HUES64 (cell line): ENCODE data around the gene SLC51A.
"Not testable (repeated sequence)": the region's sequence is repeated elsewhere in the genome, so short reads cannot be mapped to it uniquely, and the experiment has no call there.

ENCODE experiments used
- H3K27ac ChIP-seq: 2 replicates; pipeline ENCODE4 v1.7.0; 2013; ENCODE audit warnings: low read depth, low read length, inconsistent platforms
- H3K27me3 ChIP-seq: 2 replicates; pipeline ENCODE4 v1.6.1; 2013; ENCODE audit warnings: mild to moderate bottlenecking, low read length; ENCODE audit not compliant: insufficient read depth
- H3K36me3 ChIP-seq: 2 replicates; pipeline ENCODE4 v1.6.1; 2013; ENCODE audit warnings: mild to moderate bottlenecking, low read length; ENCODE audit not compliant: insufficient read depth
- H3K4me1 ChIP-seq: 2 replicates; pipeline ENCODE4 v1.6.1; 2013; ENCODE audit warnings: mild to moderate bottlenecking, low read length, moderate library complexity; ENCODE audit not compliant: insufficient read depth
- H3K4me3 ChIP-seq: 2 replicates; pipeline ENCODE4 v1.5.1; 2013; ENCODE audit warnings: mild to moderate bottlenecking, low read length, moderate library complexity
- H3K9ac ChIP-seq: 2 replicates; pipeline ENCODE4 v1.6.1; 2013; ENCODE audit warnings: mild to moderate bottlenecking, low read depth, low read length
- H3K9me3 ChIP-seq: 2 replicates; pipeline ENCODE4 v1.6.1; 2013; ENCODE audit warnings: low read depth, low read length; ENCODE audit not compliant: insufficient read depth
- WGBS: fragments of 150-250, 120-280 bp; methylation state at CpG from one replicate; pipeline ENCODE4 v1.1.7; 2013; ENCODE audit warnings: missing lambda C conversion rate; 5-methylcytosine and 5-hydroxymethylcytosine counted together

SLC51A gene

DNA sequence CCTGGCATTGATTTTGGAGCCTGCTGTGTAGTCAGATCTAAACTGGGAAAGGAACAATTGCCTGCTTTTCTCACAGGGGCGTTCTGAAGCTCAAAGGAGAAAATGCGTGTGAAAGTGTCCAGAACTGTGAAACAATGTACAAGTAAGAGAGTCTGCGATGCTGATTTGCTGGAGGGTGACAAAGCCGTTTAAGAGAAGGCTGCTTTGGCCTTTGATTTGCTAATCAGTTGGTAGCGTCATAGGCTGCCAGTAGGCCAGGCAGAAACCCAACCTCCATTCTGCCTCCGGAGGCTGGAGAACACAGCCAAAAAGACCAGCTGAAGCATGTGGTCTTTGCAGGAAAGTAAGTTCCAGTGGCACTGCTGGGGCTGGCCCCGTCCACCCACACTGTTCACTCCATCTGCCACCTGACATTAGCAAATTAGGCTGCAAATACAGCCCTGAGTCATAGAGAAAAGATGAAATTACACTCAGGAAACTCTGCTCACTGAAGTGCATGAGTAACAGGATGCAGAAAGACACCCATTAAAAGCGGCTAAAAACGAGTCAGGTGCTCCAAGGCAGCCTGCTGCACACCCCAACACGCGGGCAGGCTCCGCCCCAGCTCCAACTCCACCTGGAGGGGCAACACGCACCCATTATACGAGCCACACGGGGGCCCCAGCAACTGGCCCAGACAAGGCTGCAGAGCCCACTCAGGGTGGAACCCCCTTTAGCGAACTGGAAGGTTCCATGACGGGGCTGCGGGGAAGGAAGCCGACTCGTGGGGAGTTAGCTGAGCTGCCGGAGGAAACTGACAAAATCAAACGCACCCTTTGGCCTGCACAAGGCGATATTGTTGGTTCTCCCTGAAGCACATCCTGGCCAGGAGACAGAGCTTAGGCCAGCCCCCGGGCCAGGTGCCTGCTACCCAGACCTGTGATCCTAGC, 36.7 kb upstream of the SLC51A start:
- no peak overlapping the region for H3K4me3 ChIP-seq

DNA sequence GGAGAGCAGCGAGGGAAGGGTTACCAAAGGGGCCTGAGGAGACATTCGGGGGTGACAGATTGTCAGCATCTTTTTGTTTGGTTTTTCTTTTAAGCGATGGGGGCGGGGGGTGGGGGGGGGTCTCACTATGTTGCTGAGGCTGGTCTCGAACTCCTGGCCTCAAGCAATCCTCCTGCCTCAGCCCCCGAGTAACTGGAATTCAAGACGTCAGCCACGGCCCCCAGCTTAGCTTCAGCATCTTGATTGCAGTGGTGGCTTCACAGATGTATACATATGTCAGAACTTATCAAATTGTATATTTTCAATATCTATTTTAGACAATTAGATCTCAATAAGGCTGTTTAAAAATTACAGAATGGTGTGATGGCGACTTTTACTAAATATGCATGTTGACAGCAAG, 36.0 kb upstream of the SLC51A start:
- Histone ChIP-seq H3K27me3 (no peaks in the 10 kb centered on the region), H3K9ac (no peak overlapping the region), H3K4me3 (no peak overlapping the region), H3K36me3 (no peaks in the 10 kb centered on the region), H3K9me3 (no peaks in the 10 kb centered on the region), H3K4me1 (peaks cover 12% of the 10 kb centered on the region), H3K27ac (0 out of 2 replicates have a peak overlapping the region, but pooled peaks have one; percentile 32)
- WGBS, result 94% methylated on average over 9 of the region's 9 CpGs

More for the DNA sequence above, 36.7 kb upstream of the SLC51A start:
- no peaks in the 10 kb centered on the region for H3K36me3 ChIP-seq
- no peaks in the 10 kb centered on the region for H3K9me3 ChIP-seq
- peak overlapping the region; percentile 54; the same call in 1 of the 2 replicates for H3K27ac ChIP-seq
- WGBS, result 49% methylated on average over 24 of the region's 24 CpGs
- H3K27me3 ChIP-seq, result no peaks in the 10 kb centered on the region
- 0 out of 2 replicates have a peak overlapping the region, but pooled peaks have one; percentile 23 for H3K9ac ChIP-seq
- peaks cover 12% of the 10 kb centered on the region for H3K4me1 ChIP-seq

DNA sequence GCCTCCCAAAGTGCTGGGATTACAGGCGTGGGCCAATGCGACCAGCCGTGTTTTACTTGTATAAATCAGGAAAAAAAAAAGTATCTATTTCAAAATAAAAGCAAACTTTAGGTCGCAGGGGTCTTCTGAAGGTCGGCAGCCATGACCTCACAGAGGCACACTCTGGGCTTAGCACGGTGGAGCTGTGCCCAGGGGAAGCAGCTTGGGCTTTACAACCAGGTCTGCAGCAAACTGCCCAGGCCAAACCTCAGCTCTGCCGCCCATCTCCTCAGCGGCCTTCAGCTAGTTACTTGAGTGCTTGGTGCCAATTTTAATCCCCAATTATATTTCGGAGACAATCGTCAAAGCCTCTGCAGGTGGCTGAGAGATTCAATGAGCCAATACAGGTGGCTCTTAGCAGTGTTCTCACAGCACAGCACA, 35.2 kb upstream of the SLC51A start:
- 87% methylated on average over 10 of the region's 10 CpGs for WGBS
- Histone ChIP-seq H3K36me3 (no peaks in the 10 kb centered on the region), H3K4me3 (no peak overlapping the region), H3K9ac (no peak overlapping the region), H3K27ac (no peak overlapping the region; the same call in 1 of the 2 replicates), H3K4me1 (peaks cover 12% of the 10 kb centered on the region), H3K27me3 (no peaks in the 10 kb centered on the region), H3K9me3 (no peaks in the 10 kb centered on the region)

GRCh38 chr3:196184169-196184432, 32.2 kb upstream of the SLC51A start:
- not testable (repeated sequence) for H3K36me3 ChIP-seq, H3K9ac ChIP-seq, H3K9me3 ChIP-seq, H3K27me3 ChIP-seq, H3K4me3 ChIP-seq, H3K27ac ChIP-seq
- H3K4me1 ChIP-seq, result peaks cover 16% of the 10 kb centered on the region
- WGBS, result 100% methylated on average over 4 of the region's 4 CpGs

- Histone ChIP-seq H3K9ac (no peak overlapping the region), H3K4me3 (no peak overlapping the region), H3K4me1 (peaks cover 8% of the 10 kb centered on the region), H3K27me3 (no peaks in the 10 kb centered on the region), H3K27ac (no peak overlapping the region), H3K9me3 (no peaks in the 10 kb centered on the region), H3K36me3 (no peaks in the 10 kb centered on the region)
- WGBS, result 95% methylated on average over 15 of the region's 15 CpGs
Observed at GRCh38 chr3:196184881-196185280, 31.5 kb upstream of the SLC51A start.

GRCh38 chr3:196186651-196187573, 29.4 kb upstream of the SLC51A start:
- Histone ChIP-seq H3K27ac (peak overlapping the region; percentile 4; the same call in 1 of the 2 replicates), H3K4me3 (0 out of 2 replicates have a peak overlapping the region, but pooled peaks have one; percentile 17), H3K9ac (no peak overlapping the region), H3K36me3 (no peaks in the 10 kb centered on the region), H3K27me3 (no peaks in the 10 kb centered on the region), H3K9me3 (no peaks in the 10 kb centered on the region), H3K4me1 (peaks cover 5% of the 10 kb centered on the region)
- 43% methylated on average over 29 of the region's 31 CpGs for WGBS

DNA sequence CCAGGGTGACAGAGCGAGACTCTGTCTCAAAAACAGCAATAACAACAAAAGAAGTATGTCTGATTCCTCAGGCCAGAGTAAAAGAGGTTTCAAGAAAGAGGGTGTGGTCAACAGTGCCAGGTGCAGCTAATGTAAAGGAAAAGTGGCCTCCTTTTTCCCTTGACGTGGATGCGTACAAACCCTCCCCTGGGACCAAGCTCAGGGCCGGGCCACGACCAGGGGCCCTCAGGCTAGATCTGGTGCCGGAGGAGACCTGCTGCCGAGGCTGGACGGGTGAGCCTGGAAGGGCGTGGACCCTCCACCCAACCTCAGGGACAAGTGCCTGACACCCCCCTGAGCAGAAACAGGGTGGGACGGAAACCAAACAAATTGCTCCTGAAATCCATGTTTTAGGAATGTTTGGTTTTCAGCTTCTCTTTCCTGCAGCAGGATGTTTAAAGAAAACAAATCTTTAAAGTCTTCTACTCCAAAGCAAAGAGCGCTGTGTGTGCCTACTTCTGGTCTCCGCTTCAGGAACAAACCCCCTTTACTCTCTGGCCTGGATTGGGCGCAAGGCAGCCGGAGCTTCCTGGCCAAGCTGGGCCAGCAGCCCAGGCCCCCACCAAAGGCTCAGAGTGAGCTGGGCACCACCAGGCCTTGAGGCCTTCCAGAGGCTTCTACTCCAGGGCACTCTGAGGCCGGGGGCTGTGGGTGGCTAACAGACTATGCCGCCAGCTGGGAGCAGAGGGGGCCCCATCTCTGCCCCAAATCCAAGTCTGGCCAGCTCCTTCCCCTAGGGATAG, 26.6 kb upstream of the SLC51A start:
- H3K27ac ChIP-seq, result no peak overlapping the region
- no peak overlapping the region for H3K4me3 ChIP-seq
- peaks cover 9% of the 10 kb centered on the region for H3K4me1 ChIP-seq
- no peaks in the 10 kb centered on the region for H3K27me3 ChIP-seq
- no peaks in the 10 kb centered on the region for H3K9me3 ChIP-seq
- no peaks in the 10 kb centered on the region for H3K36me3 ChIP-seq
- H3K9ac ChIP-seq, result no peak overlapping the region
- 94% methylated on average over 16 of the region's 16 CpGs for WGBS

DNA sequence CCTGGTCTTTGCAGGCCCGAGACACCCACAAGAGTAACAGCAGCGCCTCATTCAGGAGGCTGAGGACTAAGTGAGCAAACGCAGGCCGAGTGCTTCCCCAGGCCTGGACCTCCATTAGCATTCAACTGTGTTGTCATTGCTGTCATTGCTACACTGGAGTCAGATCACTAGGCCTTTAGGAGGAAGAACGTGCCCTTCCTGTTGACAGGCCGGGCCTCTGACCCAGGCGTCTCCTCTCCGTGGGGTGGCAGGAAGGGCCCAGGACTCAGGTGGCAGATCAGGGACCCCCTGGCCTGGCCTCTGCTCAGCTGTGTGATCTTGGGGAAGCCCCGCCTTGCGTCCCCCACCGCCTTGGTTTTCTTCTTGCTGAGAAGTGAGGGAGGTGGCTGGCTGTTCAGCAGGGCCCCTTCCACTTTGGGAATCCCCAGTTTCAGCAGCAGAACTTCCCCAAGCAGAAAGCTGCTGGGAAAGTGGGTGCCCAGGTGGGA, 24.3 kb upstream of the SLC51A start:
- no peak overlapping the region for H3K9ac ChIP-seq
- no peaks in the 10 kb centered on the region for H3K27me3 ChIP-seq
- no peaks in the 10 kb centered on the region for H3K36me3 ChIP-seq
- WGBS, result 82% methylated on average over 11 of the region's 11 CpGs
- H3K27ac ChIP-seq, result no peak overlapping the region
- H3K4me3 ChIP-seq, result no peak overlapping the region
- H3K9me3 ChIP-seq, result no peaks in the 10 kb centered on the region
- peaks cover 5% of the 10 kb centered on the region for H3K4me1 ChIP-seq

DNA sequence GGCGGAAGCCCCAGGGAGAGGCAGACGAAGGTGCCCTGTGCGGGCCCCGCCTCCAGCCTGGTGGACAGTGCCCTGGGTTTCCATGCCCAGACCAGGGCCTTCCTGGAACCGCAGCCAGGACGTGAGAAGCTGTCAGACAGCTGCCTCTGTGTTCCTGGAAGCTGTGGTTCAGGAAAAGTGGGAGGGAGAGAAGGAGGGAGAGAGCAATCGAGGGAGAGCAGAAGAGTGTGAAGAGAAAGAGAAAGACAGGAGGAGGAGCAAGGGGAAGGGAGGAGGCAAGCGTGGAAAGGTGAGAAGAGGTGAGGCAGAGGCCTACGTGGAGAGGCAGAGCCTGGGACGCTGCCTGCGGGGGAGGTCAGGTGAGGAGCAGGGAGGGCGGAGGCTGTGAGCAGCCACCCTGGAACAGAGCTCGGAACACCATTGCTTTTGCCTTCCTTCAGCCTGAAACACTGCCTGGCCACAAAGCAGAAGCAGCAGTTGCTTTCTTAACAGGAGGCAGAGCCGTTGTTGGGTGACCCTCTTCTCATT, 23.7 kb upstream of the SLC51A start:
- WGBS, result 69% methylated on average over 14 of the region's 14 CpGs
- no peaks in the 10 kb centered on the region for H3K36me3 ChIP-seq
- no peak overlapping the region for H3K4me3 ChIP-seq
- H3K27ac ChIP-seq, result no peak overlapping the region
- H3K9ac ChIP-seq, result no peak overlapping the region
- H3K4me1 ChIP-seq, result peaks cover 3% of the 10 kb centered on the region; the same call in 1 of the 2 replicates
- H3K27me3 ChIP-seq, result no peaks in the 10 kb centered on the region
- H3K9me3 ChIP-seq, result no peaks in the 10 kb centered on the region

DNA sequence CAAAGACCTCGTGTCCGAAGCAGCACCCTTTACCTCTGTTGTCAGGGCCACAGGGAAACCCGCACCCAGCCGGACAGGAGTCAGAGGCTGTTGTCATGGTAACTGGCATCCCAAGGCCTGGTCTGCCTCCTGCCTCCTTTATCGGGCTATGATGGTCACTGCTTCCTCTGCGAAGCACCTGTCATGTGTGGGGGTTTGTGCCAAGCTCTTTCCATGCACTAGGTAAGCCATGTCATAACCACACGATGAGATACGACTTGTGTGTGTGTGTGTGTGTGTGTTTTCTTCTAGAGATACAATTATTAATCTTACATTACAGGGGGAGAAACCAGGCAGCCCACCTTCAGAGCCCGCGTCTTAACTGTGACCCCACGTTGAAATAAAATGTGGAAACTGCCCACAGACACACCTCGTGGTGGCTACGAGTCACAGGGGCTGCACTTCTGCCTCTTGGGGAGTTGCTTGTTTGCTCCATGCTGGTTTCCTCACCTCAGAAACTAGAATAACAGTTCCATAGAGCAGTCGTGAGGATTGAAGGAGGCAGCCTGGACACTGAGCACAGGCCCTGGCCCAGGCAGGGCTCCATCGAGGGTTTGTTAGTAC, 23.1 kb upstream of the SLC51A start:
- Histone ChIP-seq H3K27me3 (no peaks in the 10 kb centered on the region), H3K9me3 (no peaks in the 10 kb centered on the region), H3K36me3 (no peaks in the 10 kb centered on the region), H3K9ac (no peak overlapping the region), H3K27ac (no peak overlapping the region), H3K4me3 (no peak overlapping the region), H3K4me1 (peaks cover 3% of the 10 kb centered on the region; the same call in 1 of the 2 replicates)
- WGBS, result 91% methylated on average over 13 of the region's 15 CpGs
